Panc1 (cell line): ENCODE data around the gene APOBEC3F. TPM values are rescaled to one million over a fixed set of nuclear protein-coding genes. Genes with fewer than 3 reads are reported as not detected.
A peak's percentile ranks its signal among the peaks of the same experiment; 100 is the strongest.
"Not testable (repeated sequence)": the region's sequence is repeated elsewhere in the genome, so short reads cannot be mapped to it uniquely, and the experiment has no call there.

Experiments used
- ATAC-seq: fragments of 200-7000 bp; cut with Tn5 transposase; 2 replicates; pipeline ENCODE4 v1.9.1; 2020; ENCODE audit warnings: mild to moderate bottlenecking, moderate library complexity
- BruUV-seq: library from RNA; stranded (reverse); fragments of 400-500 nt; replicated peaks from 2 replicates; lab custom pipeline; 2021; lab: Mats Ljungman, UMichigan
- CTCF ChIA-PET: fragments of 300-600 bp; sonication (Branson Sonifier 250); formaldehyde crosslinking; loops from one replicate; lab custom pipeline; 2022; ENCODE audit warnings: antibody characterized with exemption; lab: Charles Lee
- POLR2A ChIA-PET: fragments of 300-600 bp; sonication (Branson Sonifier 250); formaldehyde crosslinking; loops from one replicate; lab custom pipeline; 2022; ENCODE audit warnings: antibody characterized with exemption; lab: Charles Lee
- DNase-seq: peaks from one replicate; pipeline ENCODE4 v3.0.0-alpha.2; 2010; ENCODE audit warnings: low read depth, low spot score
- H3K27ac ChIP-seq: 2 replicates; pipeline ENCODE4 v1.5.1; 2011; ENCODE audit warnings: mild to moderate bottlenecking, low read length, inconsistent platforms
- H3K27me3 ChIP-seq: fragments of 200-500 bp; sonication (Bioruptor generic); 2 replicates; pipeline ENCODE4 v1.6.0; 2014; ENCODE audit warnings: low read length, inconsistent platforms; ENCODE audit not compliant: control insufficient read depth, insufficient read depth
- H3K36me3 ChIP-seq: fragments of 200-500 bp; sonication (Bioruptor generic); 2 replicates; pipeline ENCODE4 v1.5.1; 2014; ENCODE audit warnings: inconsistent platforms, mild to moderate bottlenecking, low read length, moderate library complexity; ENCODE audit not compliant: control insufficient read depth, insufficient read depth
- H3K4me1 ChIP-seq: 2 replicates; pipeline ENCODE4 v1.5.1; 2011; ENCODE audit warnings: inconsistent platforms, mild to moderate bottlenecking, low read length, moderate library complexity; ENCODE audit not compliant: control insufficient read depth, insufficient read depth
- H3K4me3 ChIP-seq, 2 experiments: 2 replicates each; pipeline ENCODE4 v1.5.1; 2011 to 2012; ENCODE audit warnings: low read depth in 2 of 2, low read length in 2 of 2, mild to moderate bottlenecking in 2 of 2, inconsistent platforms in 1 of 2, moderate library complexity in 1 of 2
- H3K9me3 ChIP-seq: fragments of 200-500 bp; sonication (Bioruptor generic); 2 replicates; pipeline ENCODE4 v1.5.1; 2014; ENCODE audit warnings: low read depth, mild to moderate bottlenecking, inconsistent platforms, low read length, moderate library complexity; ENCODE audit not compliant: control insufficient read depth, insufficient read depth
- POLR2AphosphoS5 ChIP-seq: IDR thresholded peaks from 2 replicates; pipeline ENCODE4 v1.6.1; 2012; ENCODE audit warnings: mild to moderate bottlenecking, low read depth, low read length, moderate library complexity
- SIN3A ChIP-seq: IDR thresholded peaks from 2 replicates; pipeline ENCODE4 v1.6.1; 2012; ENCODE audit warnings: low read depth, mild to moderate bottlenecking, low read length, moderate library complexity, borderline replicate concordance; ENCODE audit not compliant: insufficient read depth
- TCF7L2 ChIP-seq: IDR thresholded peaks from 2 replicates; pipeline ENCODE4 v1.6.1; 2011; ENCODE audit warnings: mild to moderate bottlenecking, low read depth, low read length, inconsistent platforms
- in situ Hi-C: cut with HindIII; loops from 2 replicates; pipeline ENCODE4 v1.10.0; 2016; ENCODE audit warnings: low sequenced_read_pairs, low pct_unique_long_range_greater_than_20kb
- intact Hi-C: fragments of 100-400 bp; cut with micrococcal nuclease; formaldehyde crosslinking; loops from one replicate; pipeline ENCODE4 v1.10.0; 2022; ENCODE audit not compliant: unreplicated experiment
- total RNA-seq: library from RNA; stranded (reverse); gene quantifications from one replicate; pipeline ENCODE4 v1.2.1, GENCODE V29; 2021; ENCODE audit not compliant: unreplicated experiment
- TF ChIP-seq, protein P1 (sequence below), 2 experiments: IDR thresholded peaks; 2 replicates each; pipeline ENCODE4 v1.6.1; 2011 to 2012; ENCODE audit warnings: low read depth in 2 of 2, control low read depth in 1 of 2, low read length in 1 of 2, mild to moderate bottlenecking in 1 of 2, moderate library complexity in 1 of 2; ENCODE audit not compliant: insufficient read depth in 1 of 2
- TF ChIP-seq, protein P2 (sequence below): fragments of 450-650 bp; IDR thresholded peaks from 2 replicates; pipeline ENCODE4 v1.5.1; 2017; ENCODE audit warnings: mild to moderate bottlenecking

APOBEC3F gene
- total RNA-seq, 1 experiment from 2014 or later, result 7.7 TPM

DNA sequence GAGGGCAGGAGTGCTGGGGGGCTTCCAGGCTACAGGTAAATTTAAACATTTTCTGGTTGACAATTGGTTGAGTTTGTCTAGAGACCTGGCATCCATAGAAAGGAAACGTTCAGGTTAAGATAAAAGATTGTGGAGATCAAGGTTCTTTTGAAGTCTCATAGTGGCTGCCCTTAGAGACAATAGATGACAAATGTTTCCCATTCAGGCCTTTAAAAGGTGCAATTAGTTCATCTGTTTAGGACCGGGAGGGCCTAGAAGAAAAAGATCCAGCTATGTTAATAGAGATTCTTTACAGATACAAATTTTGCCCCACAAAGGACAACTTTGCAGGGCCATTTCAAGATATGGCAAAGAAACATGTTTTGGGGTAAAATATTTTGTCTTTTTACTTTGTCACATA is 3.6 kb upstream of the APOBEC3F start:
- H3K27ac ChIP-seq, H3K27me3 ChIP-seq, POLR2A ChIA-PET, CTCF ChIA-PET, H3K36me3 ChIP-seq, BruUV-seq, in situ Hi-C loops, intact Hi-C loops, DNase-seq, ATAC-seq, H3K4me1 ChIP-seq, H3K4me3 ChIP-seq, H3K9me3 ChIP-seq: not testable (repeated sequence)

DNA sequence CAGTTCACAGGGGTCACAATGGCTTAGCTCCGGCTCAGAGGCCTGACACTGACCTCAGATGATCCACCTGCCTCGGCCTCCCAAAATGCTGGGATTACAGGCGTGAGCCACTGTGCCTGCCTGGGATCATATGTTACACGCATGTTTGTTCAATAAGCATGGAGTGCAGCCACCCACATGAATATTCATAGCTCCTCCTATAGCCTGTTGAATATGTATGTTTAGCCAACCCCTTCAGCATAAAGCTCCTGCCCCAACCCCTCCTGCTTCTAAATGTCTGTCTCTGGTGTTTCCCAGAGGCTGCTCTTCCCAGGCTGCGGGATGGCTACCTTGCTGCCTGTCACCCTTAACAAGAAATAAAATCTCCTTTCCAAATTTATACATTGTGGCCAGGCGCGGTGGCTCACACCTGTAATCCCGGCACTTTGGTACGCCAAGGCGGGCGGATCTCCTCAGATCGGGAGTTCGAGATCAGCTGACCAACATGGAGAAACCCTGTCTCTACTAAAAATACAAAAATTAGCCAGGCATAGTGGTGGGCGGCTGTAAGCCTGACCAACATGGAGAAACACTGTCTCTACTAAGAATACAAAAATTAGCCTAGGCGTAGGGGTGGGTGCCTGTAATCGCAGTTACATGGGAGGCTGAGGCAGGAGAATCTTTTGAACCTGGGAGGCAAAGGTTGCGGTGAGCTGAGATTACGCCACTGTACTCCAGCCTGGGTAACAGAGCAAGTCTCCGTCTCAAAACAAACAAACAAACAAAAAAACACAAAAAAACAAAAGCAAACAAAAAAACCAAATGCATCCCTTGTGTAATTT is 1.1 kb upstream of the APOBEC3F start:
- ATAC-seq (no peak), DNase-seq (no peak)
- no peaks in the 10 kb centered on the region for H3K9me3 ChIP-seq
- intact Hi-C loops, result no loop called here
- TF ChIP-seq, protein P1, sequence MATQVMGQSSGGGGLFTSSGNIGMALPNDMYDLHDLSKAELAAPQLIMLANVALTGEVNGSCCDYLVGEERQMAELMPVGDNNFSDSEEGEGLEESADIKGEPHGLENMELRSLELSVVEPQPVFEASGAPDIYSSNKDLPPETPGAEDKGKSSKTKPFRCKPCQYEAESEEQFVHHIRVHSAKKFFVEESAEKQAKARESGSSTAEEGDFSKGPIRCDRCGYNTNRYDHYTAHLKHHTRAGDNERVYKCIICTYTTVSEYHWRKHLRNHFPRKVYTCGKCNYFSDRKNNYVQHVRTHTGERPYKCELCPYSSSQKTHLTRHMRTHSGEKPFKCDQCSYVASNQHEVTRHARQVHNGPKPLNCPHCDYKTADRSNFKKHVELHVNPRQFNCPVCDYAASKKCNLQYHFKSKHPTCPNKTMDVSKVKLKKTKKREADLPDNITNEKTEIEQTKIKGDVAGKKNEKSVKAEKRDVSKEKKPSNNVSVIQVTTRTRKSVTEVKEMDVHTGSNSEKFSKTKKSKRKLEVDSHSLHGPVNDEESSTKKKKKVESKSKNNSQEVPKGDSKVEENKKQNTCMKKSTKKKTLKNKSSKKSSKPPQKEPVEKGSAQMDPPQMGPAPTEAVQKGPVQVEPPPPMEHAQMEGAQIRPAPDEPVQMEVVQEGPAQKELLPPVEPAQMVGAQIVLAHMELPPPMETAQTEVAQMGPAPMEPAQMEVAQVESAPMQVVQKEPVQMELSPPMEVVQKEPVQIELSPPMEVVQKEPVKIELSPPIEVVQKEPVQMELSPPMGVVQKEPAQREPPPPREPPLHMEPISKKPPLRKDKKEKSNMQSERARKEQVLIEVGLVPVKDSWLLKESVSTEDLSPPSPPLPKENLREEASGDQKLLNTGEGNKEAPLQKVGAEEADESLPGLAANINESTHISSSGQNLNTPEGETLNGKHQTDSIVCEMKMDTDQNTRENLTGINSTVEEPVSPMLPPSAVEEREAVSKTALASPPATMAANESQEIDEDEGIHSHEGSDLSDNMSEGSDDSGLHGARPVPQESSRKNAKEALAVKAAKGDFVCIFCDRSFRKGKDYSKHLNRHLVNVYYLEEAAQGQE (IDR thresholded peaks at IDR 0.05; ENCODE audit: insufficient read depth in 1 of 2, low read depth in 2 of 2, low read length in 1 of 2), result no peak
- TF ChIP-seq, protein P2, sequence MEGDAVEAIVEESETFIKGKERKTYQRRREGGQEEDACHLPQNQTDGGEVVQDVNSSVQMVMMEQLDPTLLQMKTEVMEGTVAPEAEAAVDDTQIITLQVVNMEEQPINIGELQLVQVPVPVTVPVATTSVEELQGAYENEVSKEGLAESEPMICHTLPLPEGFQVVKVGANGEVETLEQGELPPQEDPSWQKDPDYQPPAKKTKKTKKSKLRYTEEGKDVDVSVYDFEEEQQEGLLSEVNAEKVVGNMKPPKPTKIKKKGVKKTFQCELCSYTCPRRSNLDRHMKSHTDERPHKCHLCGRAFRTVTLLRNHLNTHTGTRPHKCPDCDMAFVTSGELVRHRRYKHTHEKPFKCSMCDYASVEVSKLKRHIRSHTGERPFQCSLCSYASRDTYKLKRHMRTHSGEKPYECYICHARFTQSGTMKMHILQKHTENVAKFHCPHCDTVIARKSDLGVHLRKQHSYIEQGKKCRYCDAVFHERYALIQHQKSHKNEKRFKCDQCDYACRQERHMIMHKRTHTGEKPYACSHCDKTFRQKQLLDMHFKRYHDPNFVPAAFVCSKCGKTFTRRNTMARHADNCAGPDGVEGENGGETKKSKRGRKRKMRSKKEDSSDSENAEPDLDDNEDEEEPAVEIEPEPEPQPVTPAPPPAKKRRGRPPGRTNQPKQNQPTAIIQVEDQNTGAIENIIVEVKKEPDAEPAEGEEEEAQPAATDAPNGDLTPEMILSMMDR, result no peak
- TF ChIP-seq SIN3A (no peak), POLR2AphosphoS5 (no peak), TCF7L2 (no peak)
- no peaks in the 10 kb centered on the region for H3K27me3 ChIP-seq
- peak overlapping the region; percentile 41 to 63; a peak in 3 of 4 replicates for H3K4me3 ChIP-seq
- no TSS peak for BruUV-seq
- ChIA-PET CTCF (no interaction called here), POLR2A (no interaction called here)
- in situ Hi-C loops, result no loop called here
- no peaks in the 10 kb centered on the region for H3K36me3 ChIP-seq
- H3K27ac ChIP-seq, result no peak overlapping the region
- H3K4me1 ChIP-seq, result no peaks in the 10 kb centered on the region

DNA sequence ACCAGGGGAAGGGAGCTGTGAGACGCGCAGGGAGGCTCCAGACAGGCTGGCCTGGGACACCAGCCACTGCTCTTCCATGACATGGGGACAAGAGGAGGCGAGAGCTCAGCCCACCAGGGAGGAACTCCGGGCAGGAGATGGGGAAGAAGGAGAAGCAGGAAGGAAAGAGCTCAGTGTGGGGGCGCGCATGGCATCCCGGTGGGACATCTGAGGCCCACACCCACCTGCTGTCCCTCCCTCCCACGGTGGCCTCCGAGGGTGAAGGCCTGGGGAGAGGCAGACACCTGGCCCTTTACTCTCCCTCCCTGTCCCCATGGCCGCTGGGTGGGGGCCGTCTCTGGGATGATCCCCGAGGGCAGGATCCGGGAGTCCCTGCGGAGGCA is 518 bp upstream of the APOBEC3F start:
- H3K27me3 ChIP-seq, DNase-seq, POLR2A ChIA-PET, H3K27ac ChIP-seq, H3K9me3 ChIP-seq, in situ Hi-C loops, intact Hi-C loops, BruUV-seq, H3K36me3 ChIP-seq, H3K4me1 ChIP-seq, CTCF ChIA-PET: not testable (repeated sequence)
- H3K4me3 ChIP-seq, result peak overlapping the region; percentile 41 to 63
- ATAC-seq, result peak; percentile 47
